HepG2 (cell line): Measurements from ENCODE around the gene CDH22. TPM values are rescaled to one million over a fixed set of nuclear protein-coding genes. Genes with fewer than 3 reads are reported as not detected.

Experiments used
- ATAC-seq: fragments of 200-7000 bp; cut with Tn5 transposase; 3 replicates; pipeline ENCODE4 v1.9.1; 2020; ENCODE audit warnings: mild to moderate bottlenecking, moderate library complexity
- BruUV-seq: library from RNA; stranded (reverse); fragments of 400-500 nt; replicated peaks from 2 replicates; lab custom pipeline; 2021; lab: Mats Ljungman, UMichigan
- CTCF ChIA-PET: fragments of 300-600 bp; formaldehyde crosslinking; extraction: SDS; loops from one replicate; lab custom pipeline; 2021; ENCODE audit warnings: low total read pairs, inconsistent platforms, low intra/inter-chr PET ratio; lab: Yijun Ruan, JAX
- POLR2A ChIA-PET: fragments of 350-600 bp; sonication (Branson Sonifier 250); formaldehyde crosslinking; loops from one replicate; lab custom pipeline; 2020; ENCODE audit warnings: antibody characterized with exemption, inconsistent platforms; lab: Yijun Ruan, JAX
- DNase-seq: peaks from one replicate; pipeline ENCODE4 v3.0.0-alpha.2; 2015; ENCODE audit warnings: low spot score
- FAIRE-seq: peaks from 3 replicates; lab custom pipeline; 2011; peaks lifted over from hg19 to GRCh38; lab: Jason Lieb, UNC
- H2AFZ ChIP-seq: one replicate; pipeline ENCODE4 v1.6.1; 2011; ENCODE audit warnings: low read length, inconsistent platforms
- H3K27ac ChIP-seq: fragments of 300-600 bp; 3 replicates; pipeline ENCODE4 v1.8.0; 2011; ENCODE audit warnings: mixed run types, mild to moderate bottlenecking, mixed read lengths, low read length, inconsistent platforms; ENCODE audit not compliant: insufficient read depth; ENCODE audit errors: extremely low read length
- H3K27me3 ChIP-seq, 2 experiments: fragments of 200-600 bp in 1 of 2; 2 replicates in 1 of 2; 3 replicates in 1 of 2; pipeline versions ENCODE4 v1.6.0 to v1.8.0; 2011; ENCODE audit warnings: low read length in 2 of 2, mild to moderate bottlenecking in 2 of 2, moderate library complexity in 2 of 2, inconsistent platforms in 1 of 2; ENCODE audit not compliant: insufficient read depth in 2 of 2, control insufficient read depth in 1 of 2
- H3K36me3 ChIP-seq, 2 experiments: fragments of 200-600 bp in 1 of 2; replicated peaks in 1 of 2; 2 replicates in 1 of 2; 3 replicates in 1 of 2; pipeline versions ENCODE4 v1.5.1 to v1.8.0; 2011; ENCODE audit warnings: low read length in 2 of 2, inconsistent platforms in 1 of 2; ENCODE audit not compliant: insufficient read depth in 2 of 2, control insufficient read depth in 1 of 2
- H3K4me1 ChIP-seq: 2 replicates; pipeline ENCODE4 v1.5.1; 2012; ENCODE audit warnings: low read length, inconsistent platforms; ENCODE audit not compliant: insufficient read depth
- H3K4me2 ChIP-seq: 2 replicates; pipeline ENCODE4 v1.6.0; 2011; ENCODE audit warnings: low read depth, low read length, inconsistent platforms
- H3K4me3 ChIP-seq, 3 experiments: fragments of 200-600 bp in 1 of 3; sonication (generic), shearing (Covaris generic) in 1 of 3; replicated peaks in 1 of 3; 2 replicates each; pipeline ENCODE4 v1.5.1; 2011 to 2016; ENCODE audit warnings: low read length in 3 of 3, inconsistent platforms in 2 of 3, low read depth in 2 of 3, mild to moderate bottlenecking in 2 of 3, control low read depth in 1 of 3, mixed read lengths in 1 of 3; ENCODE audit not compliant: insufficient read depth in 1 of 3
- H3K79me2 ChIP-seq: one replicate; pipeline ENCODE4 v1.6.1; 2011; ENCODE audit warnings: low read length, inconsistent platforms; ENCODE audit not compliant: insufficient read depth
- H3K9ac ChIP-seq: 2 replicates; pipeline ENCODE4 v1.6.0; 2011; ENCODE audit warnings: mild to moderate bottlenecking, low read depth, low read length, inconsistent platforms; ENCODE audit not compliant: insufficient read depth
- H3K9me3 ChIP-seq: 2 replicates; pipeline ENCODE4 v1.5.1; 2012; ENCODE audit warnings: mild to moderate bottlenecking, low read length
- H4K20me1 ChIP-seq: 2 replicates; pipeline ENCODE4 v1.6.0; 2011; ENCODE audit warnings: inconsistent platforms, mild to moderate bottlenecking, low read length, moderate library complexity; ENCODE audit not compliant: insufficient read depth
- ATF6 ChIP-seq: sonication (generic); formaldehyde crosslinking; conservative IDR thresholded peaks from 2 replicates; pipeline ENCODE4 v1.4.0; 2020; ENCODE audit warnings: missing genetic modification reagents
- FOSL2 ChIP-seq: sonication (generic); formaldehyde crosslinking; IDR thresholded peaks from 2 replicates; pipeline ENCODE4 v1.4.0; 2020; ENCODE audit warnings: missing genetic modification reagents
- KDM3A ChIP-seq: IDR thresholded peaks from 2 replicates; pipeline ENCODE4 v1.6.1; 2018; ENCODE audit warnings: low read depth, missing compliant biosample characterization
- SP1 ChIP-seq, 2 experiments: fragments of 450-650 bp in 1 of 2; sonication (generic) in 1 of 2; formaldehyde crosslinking in 1 of 2; IDR thresholded peaks; 2 replicates each; pipeline versions ENCODE4 v1.4.0 to v1.6.1; 2016 to 2020; ENCODE audit warnings: missing genetic modification reagents in 1 of 2
- ZFP90 ChIP-seq: sonication (generic); formaldehyde crosslinking; IDR thresholded peaks from 2 replicates; pipeline ENCODE4 v1.8.0; 2022; ENCODE audit warnings: missing genetic modification reagents, mild to moderate bottlenecking, inconsistent platforms, borderline replicate concordance
- ZNF263 ChIP-seq: sonication (generic); formaldehyde crosslinking; IDR thresholded peaks from 2 replicates; pipeline ENCODE4 v1.4.0; 2020; ENCODE audit warnings: missing genetic modification reagents
- WGBS: methylation state at CpG from one replicate; pipeline ENCODE4 v1.1.6; 2017; ENCODE audit warnings: low lambda C conversion rate; 5-methylcytosine and 5-hydroxymethylcytosine counted together
- in situ Hi-C: cut with HindIII; loops from 2 replicates; pipeline ENCODE4 v1.10.0; 2017; ENCODE audit warnings: low pct_unique_long_range_greater_than_20kb; ENCODE audit not compliant: extremely low pct_ligation_motif_present
- intact Hi-C: fragments of 100-400 bp; cut with micrococcal nuclease; formaldehyde crosslinking; loops from one replicate; pipeline ENCODE4 v1.10.0; 2022; ENCODE audit not compliant: unreplicated experiment
- polyA plus RNA-seq, 8 experiments: library from polyadenylated mRNA; depleted of rRNA in 3 of 8; stranded (reverse) in 7 of 8; unstranded in 1 of 8; fragments of >200 nt; fragmentation: Illumina TruSeq in 4 of 8; extraction: Trizol in 4 of 8; gene quantifications; 2 replicates each; pipeline versions ENCODE4 v1.2.1 to v1.2.3, GENCODE V29; 2011 to 2016; ENCODE audit warnings: low read depth in 4 of 8, missing spikeins in 1 of 8, mixed read lengths in 1 of 8; ENCODE audit not compliant: insufficient read depth in 1 of 8
- total RNA-seq, 5 experiments: library from RNA; depleted of rRNA; stranded (reverse); fragments of >200 nt; fragmentation: Illumina TruSeq; extraction: Trizol; gene quantifications; 2 replicates each; pipeline ENCODE4 v1.2.3, GENCODE V29; 2016; ENCODE audit warnings: low read depth in 1 of 5

The CDH22 gene
- total and polyA plus RNA-seq, 2 of the 13 experiments (the other 11 are each of a cell fraction or from before 2014, with no cell fraction given) = not detected

- TF ChIP-seq ZFP90 (no peak), SP1 (IDR thresholded peaks at IDR 0.05) (no peak), SP1 (CRISPR knock-in tag; IDR thresholded peaks at IDR 0.05) (no peak)
- TF ChIP-seq, all 625 proteins: peak for 4
Observed at GRCh38 chr20:46207793-46208192, 100.5 kb downstream of the CDH22 start (continued).

GRCh38 chr20:46206992-46207549, 101.2 kb downstream of the CDH22 start:
- Histone ChIP-seq H3K36me3 (no peaks in the 10 kb centered on the region), H3K27me3 (peaks cover 15 to 88% of the 10 kb centered on the region in 2 experiments), H3K4me3 (no peak overlapping the region), H2AFZ (no peak overlapping the region), H3K4me1 (no peaks in the 10 kb centered on the region), H3K4me2 (no peak overlapping the region), H3K27ac (no peak overlapping the region), H3K9ac (no peak overlapping the region), H4K20me1 (no peaks in the 10 kb centered on the region; the same call in 1 of the 2 replicates), H3K9me3 (no peaks in the 10 kb centered on the region)
- BruUV-seq = no TSS peak
- CTCF ChIA-PET = no interaction called here
- in situ Hi-C loops (no loop called here), intact Hi-C loops (no loop called here)
- POLR2A ChIA-PET = no interaction called here
- no peak for DNase-seq
- no peak for ATAC-seq
- WGBS = 1% methylated on average over 6 of the region's 6 CpGs
- 0 out of 2 replicates have a peak, but pooled peaks have one; percentile 42 for TF ChIP-seq ZNF263 (CRISPR knock-in tag)
- TF ChIP-seq KDM3A (CRISPR knock-in tag) = no peak
- TF ChIP-seq, all 625 proteins: peak for 1
- FAIRE-seq = no peak
- no peaks in the 10 kb centered on the region for H3K79me2 ChIP-seq

GRCh38 chr20:46206025-46206424, 102.3 kb downstream of the CDH22 start:
- peaks cover 15 to 88% of the 10 kb centered on the region in 2 experiments for H3K27me3 ChIP-seq
- no peaks in the 10 kb centered on the region; the same call in 1 of the 2 replicates for H4K20me1 ChIP-seq
- TF ChIP-seq ATF6 (CRISPR knock-in tag) (no peak), FOSL2 (peak; percentile 35; the same call in 1 of the 2 replicates)
- BruUV-seq = no TSS peak
- H3K36me3 ChIP-seq = no peaks in the 10 kb centered on the region
- intact Hi-C loops (no loop called here), in situ Hi-C loops (no loop called here)
- no peak overlapping the region for H3K4me2 ChIP-seq
- ChIA-PET POLR2A (no interaction called here), CTCF (no interaction called here)
- no peaks in the 10 kb centered on the region for H3K9me3 ChIP-seq
- DNase-seq = no peak
- 0% methylated on average over 5 of the region's 5 CpGs for WGBS
- no peaks in the 10 kb centered on the region for H3K79me2 ChIP-seq
- H3K27ac ChIP-seq = no peak overlapping the region
- no peak for ATAC-seq
- H2AFZ ChIP-seq = no peak overlapping the region
- no peak overlapping the region for H3K9ac ChIP-seq
- H3K4me1 ChIP-seq = no peaks in the 10 kb centered on the region
- FAIRE-seq = no peak
- H3K4me3 ChIP-seq = no peak overlapping the region
